Measurements from ENCODE around the gene KLF16. TPM values are rescaled to one million over a fixed set of nuclear protein-coding genes. Genes with fewer than 3 reads are reported as not detected.
A peak's percentile ranks its signal among the peaks of the same experiment; 100 is the strongest.

KLF16 gene
- total RNA-seq, 1 experiment from 2014 or later, result 64.0 TPM

DNA sequence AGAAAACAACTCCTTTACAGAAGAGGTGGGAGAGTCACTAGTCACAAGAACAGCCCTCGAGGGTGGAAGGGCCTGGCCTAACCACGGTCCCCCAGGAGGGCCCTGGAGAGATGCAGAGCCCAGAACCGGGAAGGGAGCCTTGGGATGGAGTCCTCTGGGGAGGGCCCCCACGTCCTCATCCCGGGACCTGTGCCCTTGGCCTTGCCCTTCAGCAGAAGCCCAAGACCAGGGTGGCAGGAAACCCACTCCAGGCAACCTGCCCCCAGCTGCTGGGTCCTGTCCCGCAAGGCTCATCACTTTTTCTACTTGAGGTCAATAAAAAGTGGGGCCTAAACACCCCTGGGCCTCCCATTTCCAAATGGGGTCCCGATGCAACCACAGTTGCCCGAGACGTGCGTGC is 49.0 kb downstream of the KLF16 start (continued):
- TF ChIP-seq ZBTB21 (CRISPR knock-in tag; IDR thresholded peaks at IDR 0.05; ENCODE audit: borderline replicate concordance), result no peak

DNA sequence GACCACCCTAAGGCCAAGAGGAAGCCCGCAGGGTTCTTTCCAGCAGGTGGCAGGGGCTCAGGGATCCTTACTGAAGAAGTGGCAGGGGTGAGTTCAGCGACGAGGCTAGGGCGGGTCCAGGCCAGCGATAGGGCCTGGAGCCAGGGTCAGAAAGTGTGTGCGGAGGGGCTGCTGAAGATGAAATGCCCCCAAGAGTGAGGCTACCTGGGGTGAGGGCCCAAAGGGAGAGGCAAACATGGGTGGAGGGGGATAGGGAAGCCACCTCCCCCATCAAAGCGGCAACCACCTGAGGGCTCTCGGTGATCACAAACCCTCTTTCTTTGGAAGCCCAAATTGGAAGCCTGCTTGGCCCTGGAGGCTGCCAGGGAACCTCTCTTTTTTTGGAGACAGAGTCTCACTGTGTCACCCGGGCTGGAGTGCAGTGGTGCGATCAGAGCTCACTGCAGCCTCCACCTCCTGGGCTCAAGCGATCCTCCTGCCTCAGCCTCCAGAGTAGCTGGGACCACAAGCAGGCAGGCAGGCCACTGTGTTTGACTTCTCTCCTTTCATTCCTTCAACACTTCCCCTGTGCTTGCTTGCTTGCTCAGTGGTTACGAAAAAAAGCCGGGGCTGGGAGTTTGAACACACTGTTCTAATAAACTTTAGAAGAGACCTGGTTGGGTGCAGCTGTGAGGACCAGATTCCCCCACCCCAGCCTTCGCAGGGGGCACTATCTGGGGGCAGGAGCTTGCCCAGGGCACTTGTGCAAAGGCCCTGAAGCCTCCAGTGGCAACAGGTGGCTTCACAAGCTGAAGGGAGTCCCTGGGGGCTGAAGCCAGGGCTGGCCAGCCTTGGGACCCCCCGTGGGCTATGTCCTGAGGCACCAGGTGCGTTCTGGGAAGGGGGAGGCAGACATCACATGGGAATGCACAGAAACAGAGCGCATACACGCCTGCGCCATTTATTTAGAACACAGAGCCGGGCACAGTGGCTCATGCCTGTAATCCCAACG is 49.9 kb downstream of the KLF16 start:
- Mint-ChIP-seq H3K4me1 (peaks cover 5% of the 10 kb centered on the region; the same call in 1 of the 2 replicates), H3K27ac (peak overlapping the region; percentile 95), H3K27me3 (ENCODE audit: low read depth) (peaks cover 4% of the 10 kb centered on the region), H3K4me3 (peak overlapping the region; percentile 87), H3K9me3 (no peaks in the 10 kb centered on the region), H3K36me3 (peaks cover 3% of the 10 kb centered on the region; the same call in 1 of the 2 replicates)
- ATAC-seq, result no peak
- CTCF ChIA-PET, result interaction anchor here (0.8 to 2.9 kb wide), 7 partner anchors 10 to 33 kb away, joined by 3 to 45 read pairs (median 4); no protein-coding TSS in a partner anchor
- TF ChIP-seq, protein P1, sequence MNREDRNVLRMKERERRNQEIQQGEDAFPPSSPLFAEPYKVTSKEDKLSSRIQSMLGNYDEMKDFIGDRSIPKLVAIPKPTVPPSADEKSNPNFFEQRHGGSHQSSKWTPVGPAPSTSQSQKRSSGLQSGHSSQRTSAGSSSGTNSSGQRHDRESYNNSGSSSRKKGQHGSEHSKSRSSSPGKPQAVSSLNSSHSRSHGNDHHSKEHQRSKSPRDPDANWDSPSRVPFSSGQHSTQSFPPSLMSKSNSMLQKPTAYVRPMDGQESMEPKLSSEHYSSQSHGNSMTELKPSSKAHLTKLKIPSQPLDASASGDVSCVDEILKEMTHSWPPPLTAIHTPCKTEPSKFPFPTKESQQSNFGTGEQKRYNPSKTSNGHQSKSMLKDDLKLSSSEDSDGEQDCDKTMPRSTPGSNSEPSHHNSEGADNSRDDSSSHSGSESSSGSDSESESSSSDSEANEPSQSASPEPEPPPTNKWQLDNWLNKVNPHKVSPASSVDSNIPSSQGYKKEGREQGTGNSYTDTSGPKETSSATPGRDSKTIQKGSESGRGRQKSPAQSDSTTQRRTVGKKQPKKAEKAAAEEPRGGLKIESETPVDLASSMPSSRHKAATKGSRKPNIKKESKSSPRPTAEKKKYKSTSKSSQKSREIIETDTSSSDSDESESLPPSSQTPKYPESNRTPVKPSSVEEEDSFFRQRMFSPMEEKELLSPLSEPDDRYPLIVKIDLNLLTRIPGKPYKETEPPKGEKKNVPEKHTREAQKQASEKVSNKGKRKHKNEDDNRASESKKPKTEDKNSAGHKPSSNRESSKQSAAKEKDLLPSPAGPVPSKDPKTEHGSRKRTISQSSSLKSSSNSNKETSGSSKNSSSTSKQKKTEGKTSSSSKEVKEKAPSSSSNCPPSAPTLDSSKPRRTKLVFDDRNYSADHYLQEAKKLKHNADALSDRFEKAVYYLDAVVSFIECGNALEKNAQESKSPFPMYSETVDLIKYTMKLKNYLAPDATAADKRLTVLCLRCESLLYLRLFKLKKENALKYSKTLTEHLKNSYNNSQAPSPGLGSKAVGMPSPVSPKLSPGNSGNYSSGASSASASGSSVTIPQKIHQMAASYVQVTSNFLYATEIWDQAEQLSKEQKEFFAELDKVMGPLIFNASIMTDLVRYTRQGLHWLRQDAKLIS (CRISPR knock-in tag; IDR thresholded peaks at IDR 0.05; ENCODE audit: borderline replicate concordance), result no peak
- TF ChIP-seq ZNF423 (CRISPR knock-in tag; IDR thresholded peaks at IDR 0.05) (peak; percentile 35), ZNF416 (CRISPR knock-in tag; IDR thresholded peaks at IDR 0.05) (no peak)
- TF ChIP-seq, protein P2, sequence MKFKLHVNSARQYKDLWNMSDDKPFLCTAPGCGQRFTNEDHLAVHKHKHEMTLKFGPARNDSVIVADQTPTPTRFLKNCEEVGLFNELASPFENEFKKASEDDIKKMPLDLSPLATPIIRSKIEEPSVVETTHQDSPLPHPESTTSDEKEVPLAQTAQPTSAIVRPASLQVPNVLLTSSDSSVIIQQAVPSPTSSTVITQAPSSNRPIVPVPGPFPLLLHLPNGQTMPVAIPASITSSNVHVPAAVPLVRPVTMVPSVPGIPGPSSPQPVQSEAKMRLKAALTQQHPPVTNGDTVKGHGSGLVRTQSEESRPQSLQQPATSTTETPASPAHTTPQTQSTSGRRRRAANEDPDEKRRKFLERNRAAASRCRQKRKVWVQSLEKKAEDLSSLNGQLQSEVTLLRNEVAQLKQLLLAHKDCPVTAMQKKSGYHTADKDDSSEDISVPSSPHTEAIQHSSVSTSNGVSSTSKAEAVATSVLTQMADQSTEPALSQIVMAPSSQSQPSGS (CRISPR knock-in tag; IDR thresholded peaks at IDR 0.05; ENCODE audit: borderline replicate concordance, low read depth), result no peak
- no peak for DNase-seq (ENCODE audit: low spot score)
- POLR2A ChIA-PET, result no interaction called here

DNA sequence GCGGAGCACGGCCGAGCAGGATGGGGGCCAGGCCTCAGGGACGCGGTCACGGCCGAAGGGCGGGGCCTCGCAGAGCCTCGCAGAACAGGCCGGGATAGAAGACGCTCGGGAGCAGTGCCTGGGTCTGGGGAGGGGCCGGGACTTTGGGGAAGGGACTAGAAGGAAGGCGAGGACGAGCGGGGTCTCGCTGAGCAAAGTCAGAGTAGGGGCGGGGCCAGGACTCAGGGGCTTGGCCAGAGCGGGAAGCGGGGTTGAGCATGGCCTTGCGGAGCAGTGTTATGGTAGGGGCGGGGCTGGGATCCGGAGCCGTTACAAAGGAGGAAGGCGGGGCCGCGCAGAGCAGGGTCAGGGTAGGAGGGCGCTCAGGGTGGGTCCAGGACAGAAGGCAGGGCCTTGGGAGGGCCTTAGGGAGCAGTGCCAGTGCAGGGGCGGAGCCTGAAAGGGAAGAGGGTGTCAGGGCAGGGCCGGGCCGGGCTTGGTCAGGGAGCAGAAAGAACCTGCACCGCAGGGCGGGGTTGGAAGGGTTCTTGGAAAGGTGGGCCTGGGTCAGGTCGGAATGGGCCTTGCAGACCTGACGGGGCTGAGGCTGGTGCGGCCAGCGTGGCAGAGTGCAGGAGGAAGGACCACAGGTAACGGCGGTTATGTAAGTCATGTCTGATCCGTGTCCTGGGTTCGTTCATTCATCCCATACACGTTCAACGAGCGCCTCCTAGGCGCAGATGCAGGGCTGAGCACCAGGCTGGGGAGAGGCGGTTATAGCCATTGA is 50.8 kb downstream of the KLF16 start:
- Mint-ChIP-seq H3K27ac (peak overlapping the region; percentile 95), H3K4me3 (peak overlapping the region; percentile 87), H3K27me3 (ENCODE audit: low read depth) (peaks cover 4% of the 10 kb centered on the region), H3K9me3 (no peaks in the 10 kb centered on the region), H3K4me1 (peaks cover 5% of the 10 kb centered on the region; the same call in 1 of the 2 replicates), H3K36me3 (no peaks in the 10 kb centered on the region)
- ATAC-seq, result peak; percentile 88
- peak; percentile 97 for DNase-seq (ENCODE audit: low spot score)
- ChIA-PET POLR2A (no interaction called here), CTCF (interaction anchor here (1.0 to 4.0 kb wide), 5 partner anchors 13 to 44 kb away, joined by 3 to 45 read pairs (median 4); no protein-coding TSS in a partner anchor)
- TF ChIP-seq, protein P3, sequence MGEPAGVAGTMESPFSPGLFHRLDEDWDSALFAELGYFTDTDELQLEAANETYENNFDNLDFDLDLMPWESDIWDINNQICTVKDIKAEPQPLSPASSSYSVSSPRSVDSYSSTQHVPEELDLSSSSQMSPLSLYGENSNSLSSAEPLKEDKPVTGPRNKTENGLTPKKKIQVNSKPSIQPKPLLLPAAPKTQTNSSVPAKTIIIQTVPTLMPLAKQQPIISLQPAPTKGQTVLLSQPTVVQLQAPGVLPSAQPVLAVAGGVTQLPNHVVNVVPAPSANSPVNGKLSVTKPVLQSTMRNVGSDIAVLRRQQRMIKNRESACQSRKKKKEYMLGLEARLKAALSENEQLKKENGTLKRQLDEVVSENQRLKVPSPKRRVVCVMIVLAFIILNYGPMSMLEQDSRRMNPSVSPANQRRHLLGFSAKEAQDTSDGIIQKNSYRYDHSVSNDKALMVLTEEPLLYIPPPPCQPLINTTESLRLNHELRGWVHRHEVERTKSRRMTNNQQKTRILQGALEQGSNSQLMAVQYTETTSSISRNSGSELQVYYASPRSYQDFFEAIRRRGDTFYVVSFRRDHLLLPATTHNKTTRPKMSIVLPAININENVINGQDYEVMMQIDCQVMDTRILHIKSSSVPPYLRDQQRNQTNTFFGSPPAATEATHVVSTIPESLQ (CRISPR knock-in tag; IDR thresholded peaks at IDR 0.05), result no peak
- TF ChIP-seq CREB1 (CRISPR knock-in tag; IDR thresholded peaks at IDR 0.05) (no peak), NFATC4 (CRISPR knock-in tag; IDR thresholded peaks at IDR 0.05) (no peak), NFYB (CRISPR knock-in tag; conservative IDR thresholded peaks at IDR 0.05; ENCODE audit: low read depth) (no peak), FOXK1 (CRISPR knock-in tag; IDR thresholded peaks at IDR 0.05) (peak; percentile 18; the same call in 1 of the 2 replicates), RORB (CRISPR knock-in tag; IDR thresholded peaks at IDR 0.05) (no peak)
- TF ChIP-seq, protein P4, sequence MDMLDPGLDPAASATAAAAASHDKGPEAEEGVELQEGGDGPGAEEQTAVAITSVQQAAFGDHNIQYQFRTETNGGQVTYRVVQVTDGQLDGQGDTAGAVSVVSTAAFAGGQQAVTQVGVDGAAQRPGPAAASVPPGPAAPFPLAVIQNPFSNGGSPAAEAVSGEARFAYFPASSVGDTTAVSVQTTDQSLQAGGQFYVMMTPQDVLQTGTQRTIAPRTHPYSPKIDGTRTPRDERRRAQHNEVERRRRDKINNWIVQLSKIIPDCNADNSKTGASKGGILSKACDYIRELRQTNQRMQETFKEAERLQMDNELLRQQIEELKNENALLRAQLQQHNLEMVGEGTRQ (CRISPR knock-in tag; IDR thresholded peaks at IDR 0.05), result no peak
- TF ChIP-seq, protein P5, sequence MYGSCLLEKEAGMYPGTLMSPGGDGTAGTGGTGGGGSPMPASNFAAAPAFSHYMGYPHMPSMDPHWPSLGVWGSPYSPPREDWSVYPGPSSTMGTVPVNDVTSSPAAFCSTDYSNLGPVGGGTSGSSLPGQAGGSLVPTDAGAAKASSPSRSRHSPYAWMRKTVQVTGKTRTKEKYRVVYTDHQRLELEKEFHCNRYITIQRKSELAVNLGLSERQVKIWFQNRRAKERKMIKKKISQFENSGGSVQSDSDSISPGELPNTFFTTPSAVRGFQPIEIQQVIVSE (CRISPR knock-in tag; IDR thresholded peaks at IDR 0.05; ENCODE audit: borderline replicate concordance), result no peak
- TF ChIP-seq, protein P6, sequence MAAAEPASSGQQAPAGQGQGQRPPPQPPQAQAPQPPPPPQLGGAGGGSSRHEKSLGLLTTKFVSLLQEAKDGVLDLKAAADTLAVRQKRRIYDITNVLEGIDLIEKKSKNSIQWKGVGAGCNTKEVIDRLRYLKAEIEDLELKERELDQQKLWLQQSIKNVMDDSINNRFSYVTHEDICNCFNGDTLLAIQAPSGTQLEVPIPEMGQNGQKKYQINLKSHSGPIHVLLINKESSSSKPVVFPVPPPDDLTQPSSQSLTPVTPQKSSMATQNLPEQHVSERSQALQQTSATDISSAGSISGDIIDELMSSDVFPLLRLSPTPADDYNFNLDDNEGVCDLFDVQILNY (CRISPR knock-in tag; IDR thresholded peaks at IDR 0.05), result no peak
- TF ChIP-seq, protein P7, sequence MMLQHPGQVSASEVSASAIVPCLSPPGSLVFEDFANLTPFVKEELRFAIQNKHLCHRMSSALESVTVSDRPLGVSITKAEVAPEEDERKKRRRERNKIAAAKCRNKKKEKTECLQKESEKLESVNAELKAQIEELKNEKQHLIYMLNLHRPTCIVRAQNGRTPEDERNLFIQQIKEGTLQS (CRISPR knock-in tag; conservative IDR thresholded peaks at IDR 0.05), result no peak

Measured in WTC11 (cell line).